ENCODE results near the gene CTXND2.

- TF ChIP-seq EZH2 (IDR thresholded peaks at IDR 0.05; ENCODE audit: borderline replicate concordance, low read depth, low read length, severe bottlenecking) (no peak), MAX (IDR thresholded peaks at IDR 0.05; ENCODE audit: insufficient read depth, insufficient read length) (no peak)
Observed at GRCh38 chr1:150909585-150910180, 22.7 kb downstream of the CTXND2 start.

Data from endothelial cell of umbilical vein (primary cell).